ENCODE data around the gene KRT73. TPM values are rescaled to one million over a fixed set of nuclear protein-coding genes. Genes with fewer than 3 reads are reported as not detected.

Gene KRT73
- total and polyA plus RNA-seq, 4 donors: 0.10 to 0.33 TPM; not detected in 2

GRCh38 chr12:52628841-52629240 lies 10.5 kb upstream of the KRT73 start:
- H3K4me1 ChIP-seq (ENCODE audit: control insufficient read depth, insufficient read depth, low read length): peaks cover 5% of the 10 kb centered on the region

DNA sequence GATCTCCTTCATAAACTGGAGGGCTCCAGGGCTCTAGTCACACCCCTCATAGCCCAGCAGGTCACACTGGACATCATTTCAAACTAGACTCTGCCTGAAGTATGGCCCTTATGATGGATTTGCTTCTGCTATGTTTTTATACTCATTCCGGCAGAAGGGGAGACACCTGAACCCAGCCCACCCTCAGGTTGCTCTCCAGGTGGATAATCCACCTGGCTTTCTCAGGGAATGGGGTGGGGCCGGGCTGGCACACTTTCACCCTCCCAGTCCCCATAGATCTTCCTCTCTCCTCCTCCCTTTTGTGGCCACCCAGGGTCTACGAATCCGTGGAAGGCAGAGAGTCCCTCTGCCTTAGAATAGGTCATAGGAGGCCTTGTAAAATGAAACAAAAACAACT lies 9.8 kb upstream of the KRT73 start:
- no peak overlapping the region for H3K4me3 ChIP-seq (ENCODE audit: low read depth, low read length)
- no peaks in the 10 kb centered on the region for H3K9me3 ChIP-seq (ENCODE audit: control insufficient read depth, insufficient read depth, low read length)
- H3K36me3 ChIP-seq (ENCODE audit: control insufficient read depth, insufficient read depth, low read length): no peaks in the 10 kb centered on the region
- WGBS (ENCODE audit: insufficient coverage): no CpG with 5 or more reads among the region's 4 CpGs
- H3K27me3 ChIP-seq (ENCODE audit: control insufficient read depth, insufficient read depth, low read length): no peaks in the 10 kb centered on the region
- H3K27ac ChIP-seq (ENCODE audit: low read depth, low read length): no peak overlapping the region
- DNase-seq (ENCODE audit: low read depth in 4 of 6, low spot score in 6 of 6): no peak
- peaks cover 5% of the 10 kb centered on the region for H3K4me1 ChIP-seq (ENCODE audit: control insufficient read depth, insufficient read depth, low read length)

More at GRCh38 chr12:52628841-52629240, 10.5 kb upstream of the KRT73 start:
- Histone ChIP-seq H3K4me3 (ENCODE audit: low read depth, low read length) (no peak overlapping the region), H3K27me3 (ENCODE audit: control insufficient read depth, insufficient read depth, low read length) (no peaks in the 10 kb centered on the region), H3K9me3 (ENCODE audit: control insufficient read depth, insufficient read depth, low read length) (no peaks in the 10 kb centered on the region), H3K36me3 (ENCODE audit: control insufficient read depth, insufficient read depth, low read length) (no peaks in the 10 kb centered on the region), H3K27ac (ENCODE audit: low read depth, low read length) (no peak overlapping the region)
- DNase-seq (ENCODE audit: low read depth in 4 of 6, low spot score in 6 of 6): no peak
- 86% methylated on average over 2 of the region's 2 CpGs for WGBS (ENCODE audit: insufficient coverage)

- DNase-seq (ENCODE audit: low read depth in 4 of 6, low spot score in 6 of 6): no peak
- no peaks in the 10 kb centered on the region for H3K9me3 ChIP-seq (ENCODE audit: control insufficient read depth, insufficient read depth, low read length)
- no peak overlapping the region for H3K27ac ChIP-seq (ENCODE audit: low read depth, low read length)
- H3K27me3 ChIP-seq (ENCODE audit: control insufficient read depth, insufficient read depth, low read length): no peaks in the 10 kb centered on the region
- WGBS (ENCODE audit: insufficient coverage): 42% methylated on average over 1 of the region's 2 CpGs
- H3K36me3 ChIP-seq (ENCODE audit: control insufficient read depth, insufficient read depth, low read length): no peaks in the 10 kb centered on the region
- no peak overlapping the region for H3K4me3 ChIP-seq (ENCODE audit: low read depth, low read length)
- H3K4me1 ChIP-seq (ENCODE audit: control insufficient read depth, insufficient read depth, low read length): peaks cover 5% of the 10 kb centered on the region
Observed at GRCh38 chr12:52627395-52628110, 9.2 kb upstream of the KRT73 start.

DNA sequence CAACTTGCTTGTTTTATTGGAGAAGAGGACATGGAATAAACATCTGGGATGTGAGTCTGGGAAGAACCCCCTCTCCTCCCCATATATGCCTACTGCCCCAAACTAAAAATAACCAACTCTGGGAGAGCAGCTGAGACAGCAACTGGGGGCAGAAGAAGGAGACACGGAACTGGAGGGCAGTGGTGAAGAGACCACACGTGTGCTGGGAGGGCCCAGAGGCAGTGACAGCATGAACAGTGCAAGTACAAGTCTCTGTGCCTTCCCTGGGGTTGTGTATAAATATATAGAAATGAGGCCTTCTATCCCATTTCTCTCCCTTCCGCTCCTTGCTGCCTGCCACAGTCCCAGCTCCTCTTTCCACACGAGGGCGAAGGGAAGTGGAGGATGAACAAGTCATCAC lies 4.0 kb upstream of the KRT73 start:
- Histone ChIP-seq H3K27me3 (ENCODE audit: control insufficient read depth, insufficient read depth, low read length) (no peaks in the 10 kb centered on the region), H3K4me1 (ENCODE audit: control insufficient read depth, insufficient read depth, low read length) (peaks cover 5% of the 10 kb centered on the region), H3K36me3 (ENCODE audit: control insufficient read depth, insufficient read depth, low read length) (no peaks in the 10 kb centered on the region), H3K27ac (ENCODE audit: low read depth, low read length) (no peak overlapping the region), H3K9me3 (ENCODE audit: control insufficient read depth, insufficient read depth, low read length) (no peaks in the 10 kb centered on the region), H3K4me3 (ENCODE audit: low read depth, low read length) (no peak overlapping the region)
- WGBS (ENCODE audit: insufficient coverage): 60% methylated on average over 2 of the region's 5 CpGs
- DNase-seq (ENCODE audit: low read depth in 4 of 6, low spot score in 6 of 6): no peak

DNA sequence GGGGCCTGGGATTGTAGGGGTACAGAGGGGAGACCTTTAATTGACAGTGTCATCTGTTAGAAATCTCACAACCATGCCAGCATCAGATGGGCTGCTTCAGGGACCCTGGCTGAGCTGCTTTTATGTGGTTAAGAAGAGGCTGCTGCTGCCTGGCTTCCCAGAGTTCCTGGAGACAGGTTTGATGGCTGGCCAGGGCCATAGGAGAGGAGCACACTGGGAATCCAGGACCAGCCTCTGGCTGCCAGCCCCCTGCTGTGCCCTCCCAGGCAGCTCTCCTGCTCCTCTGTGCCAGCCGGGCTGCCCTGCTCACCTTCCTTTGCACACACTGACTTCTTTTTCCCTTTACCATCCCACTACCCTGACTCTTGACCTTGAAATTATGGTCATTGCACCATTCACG lies 507 bp upstream of the KRT73 start:
- Histone ChIP-seq H3K9me3 (ENCODE audit: control insufficient read depth, insufficient read depth, low read length) (no peaks in the 10 kb centered on the region), H3K27me3 (ENCODE audit: control insufficient read depth, insufficient read depth, low read length) (no peaks in the 10 kb centered on the region), H3K4me1 (ENCODE audit: control insufficient read depth, insufficient read depth, low read length) (peaks cover 5% of the 10 kb centered on the region), H3K27ac (ENCODE audit: low read depth, low read length) (no peak overlapping the region), H3K36me3 (ENCODE audit: control insufficient read depth, insufficient read depth, low read length) (no peaks in the 10 kb centered on the region), H3K4me3 (ENCODE audit: low read depth, low read length) (no peak overlapping the region)
- WGBS (ENCODE audit: insufficient coverage): 75% methylated on average over 1 of the region's 2 CpGs
- DNase-seq (ENCODE audit: low read depth in 4 of 6, low spot score in 6 of 6): no peak

DNA sequence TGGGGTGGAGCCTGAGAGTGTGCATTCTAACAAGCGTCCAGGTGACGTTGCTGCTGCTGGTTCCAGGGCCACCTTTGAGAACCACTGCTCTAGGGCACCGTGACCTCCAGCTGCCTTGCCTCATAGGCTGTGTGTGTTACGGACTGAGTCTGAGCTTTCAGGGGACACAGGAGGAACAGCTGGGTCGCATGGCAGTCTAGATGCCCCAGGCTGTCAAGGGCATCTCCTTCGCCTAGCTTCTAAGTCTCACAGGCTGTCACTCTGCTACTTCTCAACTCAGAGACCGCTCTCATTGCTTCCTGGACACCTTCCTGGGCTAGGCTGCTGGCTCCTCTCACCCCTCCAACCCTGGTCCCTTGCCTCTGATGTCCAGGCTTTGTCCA lies 965 bp downstream of the KRT73 start:
- Histone ChIP-seq H3K9me3 (ENCODE audit: control insufficient read depth, insufficient read depth, low read length) (no peaks in the 10 kb centered on the region), H3K27me3 (ENCODE audit: control insufficient read depth, insufficient read depth, low read length) (no peaks in the 10 kb centered on the region), H3K36me3 (ENCODE audit: control insufficient read depth, insufficient read depth, low read length) (no peaks in the 10 kb centered on the region), H3K4me3 (ENCODE audit: low read depth, low read length) (no peak overlapping the region), H3K27ac (ENCODE audit: low read depth, low read length) (no peak overlapping the region), H3K4me1 (ENCODE audit: control insufficient read depth, insufficient read depth, low read length) (peaks cover 5% of the 10 kb centered on the region)
- WGBS (ENCODE audit: insufficient coverage): 89% methylated on average over 7 of the region's 7 CpGs
- DNase-seq (ENCODE audit: low read depth in 4 of 6, low spot score in 6 of 6): no peak

- no peak overlapping the region for H3K4me3 ChIP-seq (ENCODE audit: low read depth, low read length)
- no peaks in the 10 kb centered on the region for H3K36me3 ChIP-seq (ENCODE audit: control insufficient read depth, insufficient read depth, low read length)
- DNase-seq (ENCODE audit: low read depth in 4 of 6, low spot score in 6 of 6): no peak
- 87% methylated on average over 10 of the region's 10 CpGs for WGBS (ENCODE audit: insufficient coverage)
- H3K27ac ChIP-seq (ENCODE audit: low read depth, low read length): no peak overlapping the region
- H3K27me3 ChIP-seq (ENCODE audit: control insufficient read depth, insufficient read depth, low read length): no peaks in the 10 kb centered on the region
- H3K4me1 ChIP-seq (ENCODE audit: control insufficient read depth, insufficient read depth, low read length): peaks cover 5% of the 10 kb centered on the region
- no peaks in the 10 kb centered on the region for H3K9me3 ChIP-seq (ENCODE audit: control insufficient read depth, insufficient read depth, low read length)
Observed at GRCh38 chr12:52616680-52617402, 1.5 kb downstream of the KRT73 start.

GRCh38 chr12:52615912-52616311 lies 2.4 kb downstream of the KRT73 start:
- Histone ChIP-seq H3K9me3 (ENCODE audit: control insufficient read depth, insufficient read depth, low read length) (no peaks in the 10 kb centered on the region), H3K36me3 (ENCODE audit: control insufficient read depth, insufficient read depth, low read length) (no peaks in the 10 kb centered on the region), H3K27ac (ENCODE audit: low read depth, low read length) (no peak overlapping the region), H3K4me1 (ENCODE audit: control insufficient read depth, insufficient read depth, low read length) (peaks cover 5% of the 10 kb centered on the region), H3K4me3 (ENCODE audit: low read depth, low read length) (no peak overlapping the region), H3K27me3 (ENCODE audit: control insufficient read depth, insufficient read depth, low read length) (no peaks in the 10 kb centered on the region)
- DNase-seq (ENCODE audit: low read depth in 4 of 6, low spot score in 6 of 6): no peak
- WGBS (ENCODE audit: insufficient coverage): 86% methylated on average over 9 of the region's 9 CpGs

DNA sequence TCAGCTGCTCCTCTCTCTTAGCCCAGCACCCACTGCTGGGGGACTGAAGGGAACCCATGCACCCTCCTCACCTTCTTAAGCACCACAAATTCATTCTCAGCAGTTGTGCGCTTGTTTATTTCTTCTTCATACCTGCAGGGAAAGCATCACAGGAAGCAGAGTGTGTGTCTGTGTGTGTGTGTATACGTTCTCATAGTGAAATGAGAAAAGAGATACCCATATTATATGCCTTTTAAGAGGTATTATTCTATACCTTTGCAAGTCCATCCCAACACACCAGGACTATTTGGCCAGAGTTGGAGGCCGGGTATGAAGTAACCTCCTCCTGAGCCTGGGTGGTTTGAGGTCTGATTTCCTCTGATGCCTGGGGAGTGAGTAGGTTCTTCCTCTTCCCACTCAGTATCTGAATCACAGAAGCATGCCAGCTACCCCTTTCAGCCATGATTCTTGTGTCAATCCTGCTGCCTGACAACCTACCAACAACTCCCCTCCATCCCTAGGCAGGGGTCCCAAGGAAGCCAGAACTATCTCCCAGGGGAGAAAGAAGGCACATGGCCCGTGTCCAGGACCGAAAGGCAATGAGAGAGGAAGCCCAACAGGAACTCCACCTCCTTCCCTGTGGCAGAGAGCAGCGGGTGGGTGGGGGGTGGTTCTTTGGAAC lies 3.0 kb downstream of the KRT73 start:
- no peak for DNase-seq (ENCODE audit: low read depth in 4 of 6, low spot score in 6 of 6)
- Histone ChIP-seq H3K4me3 (ENCODE audit: low read depth, low read length) (no peak overlapping the region), H3K4me1 (ENCODE audit: control insufficient read depth, insufficient read depth, low read length) (peaks cover 9% of the 10 kb centered on the region), H3K27me3 (ENCODE audit: control insufficient read depth, insufficient read depth, low read length) (no peaks in the 10 kb centered on the region), H3K9me3 (ENCODE audit: control insufficient read depth, insufficient read depth, low read length) (no peaks in the 10 kb centered on the region), H3K36me3 (ENCODE audit: control insufficient read depth, insufficient read depth, low read length) (no peaks in the 10 kb centered on the region), H3K27ac (ENCODE audit: low read depth, low read length) (no peak overlapping the region)
- WGBS (ENCODE audit: insufficient coverage): 60% methylated on average over 2 of the region's 6 CpGs

Data from spinal cord (tissue), 10 donors.